WTC11 (cell line): ENCODE results near the gene PRR23C.

Source experiments
- PRDM15 ChIP-seq: sonication (generic); formaldehyde crosslinking; IDR thresholded peaks from 2 replicates; pipeline ENCODE4 v1.8.0; 2022; ENCODE audit warnings: missing genetic modification reagents
- ZBTB43 ChIP-seq: sonication (generic); formaldehyde crosslinking; IDR thresholded peaks from 2 replicates; pipeline ENCODE4 v1.8.1; 2023; ENCODE audit warnings: mild to moderate bottlenecking, missing genetic modification reagents
- TF ChIP-seq, protein P1 (sequence below): fragments of 200-600 bp; IDR thresholded peaks from 2 replicates; pipeline ENCODE4 v1.8.0; 2022; ENCODE audit warnings: antibody characterized with exemption

GRCh38 chr3:139016430-139017048 lies 28.2 kb downstream of the PRR23C start:
- TF ChIP-seq, protein P1, sequence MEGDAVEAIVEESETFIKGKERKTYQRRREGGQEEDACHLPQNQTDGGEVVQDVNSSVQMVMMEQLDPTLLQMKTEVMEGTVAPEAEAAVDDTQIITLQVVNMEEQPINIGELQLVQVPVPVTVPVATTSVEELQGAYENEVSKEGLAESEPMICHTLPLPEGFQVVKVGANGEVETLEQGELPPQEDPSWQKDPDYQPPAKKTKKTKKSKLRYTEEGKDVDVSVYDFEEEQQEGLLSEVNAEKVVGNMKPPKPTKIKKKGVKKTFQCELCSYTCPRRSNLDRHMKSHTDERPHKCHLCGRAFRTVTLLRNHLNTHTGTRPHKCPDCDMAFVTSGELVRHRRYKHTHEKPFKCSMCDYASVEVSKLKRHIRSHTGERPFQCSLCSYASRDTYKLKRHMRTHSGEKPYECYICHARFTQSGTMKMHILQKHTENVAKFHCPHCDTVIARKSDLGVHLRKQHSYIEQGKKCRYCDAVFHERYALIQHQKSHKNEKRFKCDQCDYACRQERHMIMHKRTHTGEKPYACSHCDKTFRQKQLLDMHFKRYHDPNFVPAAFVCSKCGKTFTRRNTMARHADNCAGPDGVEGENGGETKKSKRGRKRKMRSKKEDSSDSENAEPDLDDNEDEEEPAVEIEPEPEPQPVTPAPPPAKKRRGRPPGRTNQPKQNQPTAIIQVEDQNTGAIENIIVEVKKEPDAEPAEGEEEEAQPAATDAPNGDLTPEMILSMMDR = no peak
- no peak for TF ChIP-seq ZBTB43 (CRISPR knock-in tag)
- no peak for TF ChIP-seq PRDM15 (CRISPR knock-in tag)
